Measurements from ENCODE around the gene LPCAT2. TPM values are rescaled to one million over a fixed set of nuclear protein-coding genes. Genes with fewer than 3 reads are reported as not detected.

LPCAT2 gene
- total and polyA plus RNA-seq, 2 experiments from 2014 or later: 6.4 to 9.5 TPM

- Histone ChIP-seq H3K79me2 (no peaks in the 10 kb centered on the region), H3K27ac (no peak overlapping the region), H3K36me3 (replicated peaks; ENCODE audit: insufficient read depth, low read depth) (no peaks in the 10 kb centered on the region), H3K4me1 (ENCODE audit: insufficient read depth) (no peaks in the 10 kb centered on the region), H3K27me3 (no peaks in the 10 kb centered on the region), H2AFZ (no peak overlapping the region), H3K9me3 (ENCODE audit: low read depth) (no peaks in the 10 kb centered on the region), H3K9me2 (replicated peaks; ENCODE audit: insufficient read depth) (no peaks in the 10 kb centered on the region), H3K4me3 (no peak overlapping the region), H4K20me1 (ENCODE audit: insufficient read depth, poor library complexity, severe bottlenecking) (no peaks in the 10 kb centered on the region), H3K4me2 (no peak overlapping the region)
- no peak for TF ChIP-seq EZH2 (IDR thresholded peaks at IDR 0.05; ENCODE audit: borderline replicate concordance)
- TF ChIP-seq EZH2phosphoT487 (IDR thresholded peaks at IDR 0.05; ENCODE audit: low read depth, severe bottlenecking, unreplicated experiment): no peak
- no peak for TF ChIP-seq CTCF (IDR thresholded peaks at IDR 0.05; ENCODE audit: poor library complexity)
- WGBS (ENCODE audit: low lambda C conversion rate, missing lambda C conversion rate): 85% methylated on average over 2 of the region's 2 CpGs
- no peak for DNase-seq (ENCODE audit: low spot score)
These were observed 46.6 kb downstream of the LPCAT2 start for GRCh38 chr16:55555436-55555835.

- no peaks in the 10 kb centered on the region for H3K4me1 ChIP-seq (ENCODE audit: insufficient read depth)
- no peaks in the 10 kb centered on the region for H3K9me2 ChIP-seq (replicated peaks; ENCODE audit: insufficient read depth)
- H2AFZ ChIP-seq: no peak overlapping the region
- no peak for DNase-seq (ENCODE audit: low spot score)
- H3K9me3 ChIP-seq (ENCODE audit: low read depth): no peaks in the 10 kb centered on the region
- H3K27ac ChIP-seq: no peak overlapping the region
- H3K36me3 ChIP-seq (replicated peaks; ENCODE audit: insufficient read depth, low read depth): no peaks in the 10 kb centered on the region
- no peak overlapping the region for H3K4me2 ChIP-seq
- H3K27me3 ChIP-seq: no peaks in the 10 kb centered on the region
- H3K4me3 ChIP-seq: no peak overlapping the region
- H4K20me1 ChIP-seq (ENCODE audit: insufficient read depth, poor library complexity, severe bottlenecking): no peaks in the 10 kb centered on the region
- no peaks in the 10 kb centered on the region for H3K79me2 ChIP-seq
- TF ChIP-seq CTCF (IDR thresholded peaks at IDR 0.05; ENCODE audit: poor library complexity) (no peak), EZH2 (IDR thresholded peaks at IDR 0.05; ENCODE audit: borderline replicate concordance) (no peak), EZH2phosphoT487 (IDR thresholded peaks at IDR 0.05; ENCODE audit: low read depth, severe bottlenecking, unreplicated experiment) (no peak)
These were observed 48.3 kb downstream of the LPCAT2 start for GRCh38 chr16:55557186-55557585.

- Histone ChIP-seq H3K36me3 (replicated peaks; ENCODE audit: insufficient read depth, low read depth) (no peaks in the 10 kb centered on the region), H3K27me3 (no peaks in the 10 kb centered on the region), H3K4me2 (no peak overlapping the region), H3K9me3 (ENCODE audit: low read depth) (no peaks in the 10 kb centered on the region), H2AFZ (no peak overlapping the region), H3K79me2 (no peaks in the 10 kb centered on the region), H3K9me2 (replicated peaks; ENCODE audit: insufficient read depth) (no peaks in the 10 kb centered on the region), H3K4me3 (no peak overlapping the region), H3K27ac (no peak overlapping the region), H4K20me1 (ENCODE audit: insufficient read depth, poor library complexity, severe bottlenecking) (no peaks in the 10 kb centered on the region), H3K4me1 (ENCODE audit: insufficient read depth) (no peaks in the 10 kb centered on the region)
- peak; percentile 10 for DNase-seq (ENCODE audit: low spot score)
- TF ChIP-seq EZH2 (IDR thresholded peaks at IDR 0.05; ENCODE audit: borderline replicate concordance): no peak
- no peak for TF ChIP-seq CTCF (IDR thresholded peaks at IDR 0.05; ENCODE audit: poor library complexity)
- TF ChIP-seq EZH2phosphoT487 (IDR thresholded peaks at IDR 0.05; ENCODE audit: low read depth, severe bottlenecking, unreplicated experiment): peak; percentile 86
These were observed 50.4 kb downstream of the LPCAT2 start for GRCh38 chr16:55559233-55559632.

GRCh38 chr16:55559933-55560516, 51.2 kb downstream of the LPCAT2 start:
- WGBS (ENCODE audit: low lambda C conversion rate, missing lambda C conversion rate): 64% methylated on average over 1 of the region's 1 CpG
- H3K9me2 ChIP-seq (replicated peaks; ENCODE audit: insufficient read depth): peaks cover 4% of the 10 kb centered on the region
- TF ChIP-seq EZH2 (IDR thresholded peaks at IDR 0.05; ENCODE audit: borderline replicate concordance): no peak
- no peak for TF ChIP-seq EZH2phosphoT487 (IDR thresholded peaks at IDR 0.05; ENCODE audit: low read depth, severe bottlenecking, unreplicated experiment)
- no peak for TF ChIP-seq CTCF (IDR thresholded peaks at IDR 0.05; ENCODE audit: poor library complexity)

More at GRCh38 chr16:55559933-55560516, 51.2 kb downstream of the LPCAT2 start:
- H2AFZ ChIP-seq: no peak overlapping the region
- H3K27ac ChIP-seq: no peak overlapping the region
- no peaks in the 10 kb centered on the region for H3K79me2 ChIP-seq
- H3K4me2 ChIP-seq: no peak overlapping the region
- no peaks in the 10 kb centered on the region for H3K9me3 ChIP-seq (ENCODE audit: low read depth)
- H3K4me1 ChIP-seq (ENCODE audit: insufficient read depth): no peaks in the 10 kb centered on the region
- H3K4me3 ChIP-seq: no peak overlapping the region
- no peak for DNase-seq (ENCODE audit: low spot score)
- no peaks in the 10 kb centered on the region for H4K20me1 ChIP-seq (ENCODE audit: insufficient read depth, poor library complexity, severe bottlenecking)
- no peaks in the 10 kb centered on the region for H3K36me3 ChIP-seq (replicated peaks; ENCODE audit: insufficient read depth, low read depth)
- H3K27me3 ChIP-seq: no peaks in the 10 kb centered on the region
